ENCODE measurements around the gene ABI3. TPM values are rescaled to one million over a fixed set of nuclear protein-coding genes. Genes with fewer than 3 reads are reported as not detected.

The ABI3 gene
- total RNA-seq, 1 experiment from 2014 or later: not detected

GRCh38 chr17:49255125-49255524 is 44.6 kb downstream of the ABI3 start:
- H3K4me1 ChIP-seq (ENCODE audit: control insufficient read depth, insufficient read depth, low read length): no peaks in the 10 kb centered on the region
- POLR2A ChIA-PET: no interaction called here
- no peak for ATAC-seq
- no peak for DNase-seq (ENCODE audit: low read depth, low spot score)
- TF ChIP-seq CTCF (IDR thresholded peaks at IDR 0.05) (no peak), POLR2AphosphoS5 (IDR thresholded peaks at IDR 0.05; ENCODE audit: low read depth, low read length) (no peak), SIN3A (IDR thresholded peaks at IDR 0.05; ENCODE audit: borderline replicate concordance, insufficient read depth, low read depth, low read length) (no peak), TCF7L2 (IDR thresholded peaks at IDR 0.05; ENCODE audit: low read depth, low read length) (no peak)
- TF ChIP-seq, protein P1, sequence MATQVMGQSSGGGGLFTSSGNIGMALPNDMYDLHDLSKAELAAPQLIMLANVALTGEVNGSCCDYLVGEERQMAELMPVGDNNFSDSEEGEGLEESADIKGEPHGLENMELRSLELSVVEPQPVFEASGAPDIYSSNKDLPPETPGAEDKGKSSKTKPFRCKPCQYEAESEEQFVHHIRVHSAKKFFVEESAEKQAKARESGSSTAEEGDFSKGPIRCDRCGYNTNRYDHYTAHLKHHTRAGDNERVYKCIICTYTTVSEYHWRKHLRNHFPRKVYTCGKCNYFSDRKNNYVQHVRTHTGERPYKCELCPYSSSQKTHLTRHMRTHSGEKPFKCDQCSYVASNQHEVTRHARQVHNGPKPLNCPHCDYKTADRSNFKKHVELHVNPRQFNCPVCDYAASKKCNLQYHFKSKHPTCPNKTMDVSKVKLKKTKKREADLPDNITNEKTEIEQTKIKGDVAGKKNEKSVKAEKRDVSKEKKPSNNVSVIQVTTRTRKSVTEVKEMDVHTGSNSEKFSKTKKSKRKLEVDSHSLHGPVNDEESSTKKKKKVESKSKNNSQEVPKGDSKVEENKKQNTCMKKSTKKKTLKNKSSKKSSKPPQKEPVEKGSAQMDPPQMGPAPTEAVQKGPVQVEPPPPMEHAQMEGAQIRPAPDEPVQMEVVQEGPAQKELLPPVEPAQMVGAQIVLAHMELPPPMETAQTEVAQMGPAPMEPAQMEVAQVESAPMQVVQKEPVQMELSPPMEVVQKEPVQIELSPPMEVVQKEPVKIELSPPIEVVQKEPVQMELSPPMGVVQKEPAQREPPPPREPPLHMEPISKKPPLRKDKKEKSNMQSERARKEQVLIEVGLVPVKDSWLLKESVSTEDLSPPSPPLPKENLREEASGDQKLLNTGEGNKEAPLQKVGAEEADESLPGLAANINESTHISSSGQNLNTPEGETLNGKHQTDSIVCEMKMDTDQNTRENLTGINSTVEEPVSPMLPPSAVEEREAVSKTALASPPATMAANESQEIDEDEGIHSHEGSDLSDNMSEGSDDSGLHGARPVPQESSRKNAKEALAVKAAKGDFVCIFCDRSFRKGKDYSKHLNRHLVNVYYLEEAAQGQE (IDR thresholded peaks at IDR 0.05; ENCODE audit: insufficient read depth in 1 of 2, low read depth in 2 of 2, low read length in 1 of 2): no peak
- CTCF ChIA-PET: no interaction called here
- in situ Hi-C loops (cut with HindIII; ENCODE audit: low pct_unique_long_range_greater_than_20kb, low sequenced_read_pairs): no loop called here
- no peak overlapping the region for H3K27ac ChIP-seq (ENCODE audit: low read length)
- no TSS peak for BruUV-seq (replicated peaks)
- no peaks in the 10 kb centered on the region for H3K36me3 ChIP-seq (ENCODE audit: control insufficient read depth, insufficient read depth, low read length)
- H3K4me3 ChIP-seq (ENCODE audit: low read depth in 2 of 2, low read length in 2 of 2): no peak overlapping the region
- no peaks in the 10 kb centered on the region for H3K27me3 ChIP-seq (ENCODE audit: control insufficient read depth, insufficient read depth, low read length)
- intact Hi-C loops (cut with micrococcal nuclease; ENCODE audit: unreplicated experiment): no loop called here
- H3K9me3 ChIP-seq (ENCODE audit: control insufficient read depth, insufficient read depth, low read depth, low read length): no peaks in the 10 kb centered on the region

DNA sequence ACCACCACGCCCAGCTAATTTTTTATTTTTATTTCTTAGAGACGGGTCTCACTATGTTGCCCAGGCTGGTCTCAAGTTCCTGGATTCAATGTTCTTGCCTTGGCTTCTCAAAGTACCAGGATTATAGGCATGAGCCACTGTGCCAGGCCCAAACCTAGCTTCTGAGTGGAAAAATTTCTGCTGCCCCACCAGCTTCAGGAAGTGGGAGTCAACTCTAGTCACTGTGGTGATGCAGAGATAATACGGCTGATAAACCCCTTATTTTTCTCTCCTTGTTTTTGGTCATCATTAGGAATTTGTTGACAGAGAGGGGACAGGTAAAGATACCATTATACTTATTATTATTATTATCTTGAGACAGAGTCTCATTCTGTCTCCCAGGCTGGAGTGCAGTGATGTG is 47.9 kb downstream of the ABI3 start:
- Histone ChIP-seq H3K4me3 (ENCODE audit: low read depth in 2 of 2, low read length in 2 of 2) (no peak overlapping the region), H3K27ac (ENCODE audit: low read length) (no peak overlapping the region), H3K36me3 (ENCODE audit: control insufficient read depth, insufficient read depth, low read length) (no peaks in the 10 kb centered on the region), H3K4me1 (ENCODE audit: control insufficient read depth, insufficient read depth, low read length) (no peaks in the 10 kb centered on the region), H3K27me3 (ENCODE audit: control insufficient read depth, insufficient read depth, low read length) (no peaks in the 10 kb centered on the region), H3K9me3 (ENCODE audit: control insufficient read depth, insufficient read depth, low read depth, low read length) (no peaks in the 10 kb centered on the region)
- in situ Hi-C loops (cut with HindIII; ENCODE audit: low pct_unique_long_range_greater_than_20kb, low sequenced_read_pairs): no loop called here
- no TSS peak for BruUV-seq (replicated peaks)
- ChIA-PET CTCF (interaction anchor here (0.7 kb wide), 1 partner anchor 448 kb away, joined by 3 read pairs; no protein-coding TSS in a partner anchor), POLR2A (no interaction called here)
- intact Hi-C loops (cut with micrococcal nuclease; ENCODE audit: unreplicated experiment): no loop called here
- TF ChIP-seq, protein P1 (IDR thresholded peaks at IDR 0.05; ENCODE audit: insufficient read depth in 1 of 2, low read depth in 2 of 2, low read length in 1 of 2): no peak
- TF ChIP-seq SIN3A (IDR thresholded peaks at IDR 0.05; ENCODE audit: borderline replicate concordance, insufficient read depth, low read depth, low read length) (no peak), TCF7L2 (IDR thresholded peaks at IDR 0.05; ENCODE audit: low read depth, low read length) (no peak), CTCF (IDR thresholded peaks at IDR 0.05) (no peak), POLR2AphosphoS5 (IDR thresholded peaks at IDR 0.05; ENCODE audit: low read depth, low read length) (no peak)
- ATAC-seq (no peak), DNase-seq (ENCODE audit: low read depth, low spot score) (no peak)

Data from Panc1 (cell line).